Fibroblast of villous mesenchyme (primary cell): Measurements from ENCODE around the gene DUSP10. TPM values are rescaled to one million over a fixed set of nuclear protein-coding genes. Genes with fewer than 3 reads are reported as not detected.

Experiments used
- DNase-seq: peaks from one replicate; pipeline ENCODE4 v3.0.0-alpha.2; 2010; ENCODE audit warnings: low read depth
- H3K4me3 ChIP-seq: 2 replicates; pipeline ENCODE4 v1.5.1; 2011; ENCODE audit warnings: low read depth, mild to moderate bottlenecking, low read length
- total RNA-seq: library from RNA; depleted of rRNA; stranded (reverse); fragments of >200 nt; gene quantifications from 2 replicates; pipeline ENCODE4 v1.2.3, GENCODE V29; 2012
- TF ChIP-seq, protein P1 (sequence below): IDR thresholded peaks from 2 replicates; pipeline ENCODE4 v1.5.1; 2012; ENCODE audit warnings: low read depth, mild to moderate bottlenecking, low read length; ENCODE audit not compliant: insufficient read depth

The DUSP10 gene
- total RNA-seq, 1 donor, result 35.8 TPM

DNA sequence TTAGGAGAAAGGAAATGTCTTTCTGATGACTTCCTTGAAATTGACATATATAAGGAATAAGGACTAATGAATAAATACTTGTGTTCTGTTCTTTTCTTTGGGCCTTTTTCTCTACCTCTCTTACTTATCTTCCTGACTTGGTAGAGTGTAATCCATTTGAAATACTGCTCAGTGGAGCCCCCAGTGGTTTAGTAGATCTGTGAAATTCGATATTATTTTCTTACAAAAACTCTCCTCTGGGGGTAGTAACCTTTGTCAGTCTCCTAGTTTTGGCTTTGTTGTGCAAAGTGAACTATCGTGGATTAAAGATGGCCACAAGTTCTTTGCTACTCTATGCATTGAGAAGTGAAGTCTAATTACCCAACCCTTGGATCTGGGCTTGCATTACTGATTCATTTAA, 48.8 kb downstream of the DUSP10 start:
- TF ChIP-seq, protein P1, sequence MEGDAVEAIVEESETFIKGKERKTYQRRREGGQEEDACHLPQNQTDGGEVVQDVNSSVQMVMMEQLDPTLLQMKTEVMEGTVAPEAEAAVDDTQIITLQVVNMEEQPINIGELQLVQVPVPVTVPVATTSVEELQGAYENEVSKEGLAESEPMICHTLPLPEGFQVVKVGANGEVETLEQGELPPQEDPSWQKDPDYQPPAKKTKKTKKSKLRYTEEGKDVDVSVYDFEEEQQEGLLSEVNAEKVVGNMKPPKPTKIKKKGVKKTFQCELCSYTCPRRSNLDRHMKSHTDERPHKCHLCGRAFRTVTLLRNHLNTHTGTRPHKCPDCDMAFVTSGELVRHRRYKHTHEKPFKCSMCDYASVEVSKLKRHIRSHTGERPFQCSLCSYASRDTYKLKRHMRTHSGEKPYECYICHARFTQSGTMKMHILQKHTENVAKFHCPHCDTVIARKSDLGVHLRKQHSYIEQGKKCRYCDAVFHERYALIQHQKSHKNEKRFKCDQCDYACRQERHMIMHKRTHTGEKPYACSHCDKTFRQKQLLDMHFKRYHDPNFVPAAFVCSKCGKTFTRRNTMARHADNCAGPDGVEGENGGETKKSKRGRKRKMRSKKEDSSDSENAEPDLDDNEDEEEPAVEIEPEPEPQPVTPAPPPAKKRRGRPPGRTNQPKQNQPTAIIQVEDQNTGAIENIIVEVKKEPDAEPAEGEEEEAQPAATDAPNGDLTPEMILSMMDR, result peak; percentile 6
- H3K4me3 ChIP-seq, result no peak overlapping the region
- DNase-seq, result no peak

DNA sequence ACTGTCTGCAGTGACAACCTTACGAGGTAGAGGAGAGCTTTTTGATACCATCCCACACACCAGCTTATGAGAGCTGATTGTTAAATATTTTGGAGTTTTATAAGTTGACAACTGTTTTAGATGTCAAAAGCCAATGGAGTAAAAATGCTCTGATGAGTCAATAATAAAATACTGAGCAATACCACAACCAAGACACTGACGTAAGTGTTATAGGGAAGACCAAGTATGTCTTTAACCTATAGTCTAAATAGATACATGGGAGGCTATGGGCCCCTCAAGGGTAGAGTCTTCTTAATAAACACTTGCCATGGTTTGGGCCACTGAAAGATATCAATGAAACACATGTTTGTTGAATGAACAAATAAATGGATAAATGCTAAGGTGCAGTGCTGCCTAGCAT, 49.2 kb downstream of the DUSP10 start:
- H3K4me3 ChIP-seq, result no peak overlapping the region
- TF ChIP-seq, protein P1, result no peak

DNA sequence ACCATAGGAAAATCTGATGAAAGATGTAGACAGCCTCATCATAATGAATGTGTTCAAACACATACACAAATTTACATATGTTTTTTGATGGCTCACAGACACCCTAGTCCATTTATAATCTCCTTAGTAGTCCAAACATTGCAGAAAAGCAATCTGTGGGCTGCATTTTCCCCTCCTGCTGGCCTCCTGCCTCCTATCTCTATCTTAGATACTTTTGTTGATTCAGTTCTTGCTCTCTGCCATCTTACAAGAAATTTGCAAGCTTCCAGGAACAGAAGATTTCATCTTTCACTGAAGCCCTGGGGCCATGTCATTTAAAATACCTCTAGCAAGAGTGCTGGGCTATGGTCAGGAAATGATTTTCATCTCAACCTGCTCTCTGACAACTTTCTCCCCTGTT, 50.6 kb downstream of the DUSP10 start:
- no peak overlapping the region for H3K4me3 ChIP-seq
- DNase-seq, result no peak
- TF ChIP-seq, protein P1, result no peak

More for the DNA sequence above, 49.2 kb downstream of the DUSP10 start:
- DNase-seq, result no peak

DNA sequence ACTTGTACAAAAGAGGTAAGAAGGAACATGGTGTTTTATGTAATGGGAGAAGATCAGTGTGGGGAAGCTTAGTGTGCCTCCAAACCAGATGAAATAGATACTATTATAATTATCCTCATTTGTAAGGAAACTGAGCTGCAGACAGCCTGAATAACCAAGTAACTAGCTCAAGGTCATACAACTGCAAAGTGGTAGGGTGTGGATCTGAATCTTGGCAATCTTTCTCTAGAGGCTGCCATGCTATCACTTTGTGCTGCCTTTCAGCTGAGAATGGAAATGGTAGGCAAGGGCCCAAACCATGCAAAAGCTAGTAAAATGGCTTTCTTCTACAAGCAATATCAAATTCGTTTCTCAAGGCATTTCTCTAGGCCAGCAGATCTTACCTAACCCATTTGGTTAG, 51.0 kb downstream of the DUSP10 start:
- no peak for DNase-seq
- TF ChIP-seq, protein P1, result no peak
- no peak overlapping the region for H3K4me3 ChIP-seq

DNA sequence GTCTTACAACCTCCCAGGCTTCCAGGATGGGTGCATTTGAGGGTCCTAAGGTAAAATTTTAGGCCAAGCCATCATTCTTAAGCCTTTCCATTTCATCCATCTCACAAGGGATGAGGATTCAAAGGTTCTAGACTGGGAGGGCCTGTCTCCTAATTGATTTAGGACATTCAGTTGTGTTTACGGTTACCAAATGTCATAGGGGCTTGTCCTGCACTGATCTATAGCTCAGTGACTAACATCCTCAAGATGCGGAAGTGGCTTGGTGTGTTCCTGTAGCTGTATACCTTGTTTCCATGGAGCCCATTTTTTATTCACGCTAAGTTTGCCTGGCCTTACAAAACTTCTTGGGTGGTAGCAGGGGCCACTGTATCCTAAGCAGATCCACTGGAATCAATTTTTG, 52.8 kb downstream of the DUSP10 start:
- H3K4me3 ChIP-seq, result no peak overlapping the region
- TF ChIP-seq, protein P1, result no peak
- DNase-seq, result no peak

DNA sequence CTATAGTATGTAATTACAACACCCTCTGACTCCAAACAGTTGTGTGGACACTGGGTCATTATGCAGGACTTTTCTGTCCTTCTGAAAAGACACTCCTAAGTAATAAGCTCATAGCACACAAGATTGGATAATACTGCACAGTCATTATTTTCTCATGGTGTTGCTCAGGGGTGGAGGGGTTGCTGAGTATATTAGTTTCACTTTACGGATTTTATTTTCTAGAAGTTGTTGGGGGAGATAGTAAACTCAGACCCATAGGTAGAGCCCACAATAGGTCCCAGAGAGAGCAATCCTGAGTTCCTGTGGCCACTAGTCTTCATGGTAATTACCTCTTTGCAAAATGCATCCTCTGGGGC, 53.4 kb downstream of the DUSP10 start:
- no peak for DNase-seq
- TF ChIP-seq, protein P1, result no peak
- no peak overlapping the region for H3K4me3 ChIP-seq

DNA sequence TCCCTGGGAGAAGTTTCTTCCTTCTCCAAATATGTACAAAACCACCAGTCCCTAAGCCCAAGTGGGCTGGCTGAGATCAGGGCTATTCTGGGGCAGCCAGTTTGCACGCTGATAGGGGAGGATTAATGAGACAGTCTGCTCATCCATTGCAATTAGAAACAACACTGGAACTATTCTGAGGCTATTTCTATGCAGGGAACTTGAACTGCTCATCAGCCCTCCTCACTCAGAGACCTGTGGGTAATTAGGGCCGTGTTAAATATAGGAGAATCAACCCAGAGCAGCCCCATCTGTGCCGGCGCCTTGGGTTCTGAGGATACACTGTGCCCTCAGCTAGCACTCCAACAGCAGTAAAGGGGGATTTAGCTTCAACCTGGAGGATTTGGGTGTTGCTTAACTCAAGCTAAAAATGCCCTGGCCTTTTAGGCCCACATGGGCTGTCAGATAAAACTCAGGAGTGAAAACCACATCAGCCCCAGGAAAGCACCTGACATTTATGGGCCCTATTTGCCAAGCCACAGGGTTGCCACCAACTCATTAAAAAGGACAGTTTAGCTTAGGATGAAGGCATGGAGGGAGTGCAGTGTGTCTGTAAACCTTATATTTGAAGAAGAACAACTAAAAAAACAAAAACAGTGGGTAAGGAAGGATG, 53.9 kb downstream of the DUSP10 start:
- TF ChIP-seq, protein P1, result no peak
- DNase-seq, result no peak
- no peak overlapping the region for H3K4me3 ChIP-seq
